ACC112 (cell line): ENCODE data around the gene RASAL1.

ENCODE experiments used
- H2AFZ ChIP-seq: fragments of 200-600 bp; sonication (generic); one replicate; pipeline ENCODE4 v1.6.0; 2017; ENCODE audit warnings: antibody characterized with exemption, low read length; ENCODE audit not compliant: unreplicated experiment
- H3K27ac ChIP-seq: fragments of 200-600 bp; sonication (generic); 2 replicates; pipeline ENCODE4 v1.5.1; 2014; ENCODE audit warnings: low read depth, mild to moderate bottlenecking, antibody characterized with exemption, low read length, moderate library complexity
- H3K27me3 ChIP-seq: fragments of 200-600 bp; sonication (generic); 2 replicates; pipeline ENCODE4 v1.6.1; 2014; ENCODE audit warnings: mild to moderate bottlenecking, antibody characterized with exemption, low read length, moderate library complexity, mixed read lengths; ENCODE audit not compliant: insufficient read depth
- H3K36me3 ChIP-seq: fragments of 200-600 bp; sonication (generic); 2 replicates; pipeline ENCODE4 v1.6.1; 2016; ENCODE audit warnings: mild to moderate bottlenecking, antibody characterized with exemption, low read length, moderate library complexity, mixed read lengths; ENCODE audit not compliant: insufficient read depth
- H3K4me1 ChIP-seq: fragments of 200-600 bp; sonication (generic); one replicate; pipeline ENCODE4 v1.6.1; 2016; ENCODE audit warnings: low read length, mixed read lengths; ENCODE audit not compliant: insufficient read depth, unreplicated experiment, control insufficient read depth
- H3K4me3 ChIP-seq: fragments of 200-600 bp; sonication (generic); 2 replicates; pipeline ENCODE4 v1.5.1; 2014; ENCODE audit warnings: mild to moderate bottlenecking, low read depth, low read length
- H3K79me2 ChIP-seq: fragments of 200-600 bp; sonication (generic); one replicate; pipeline ENCODE4 v1.6.0; 2016; ENCODE audit warnings: low read length; ENCODE audit not compliant: control insufficient read depth, unreplicated experiment, insufficient read depth

The RASAL1 gene

DNA sequence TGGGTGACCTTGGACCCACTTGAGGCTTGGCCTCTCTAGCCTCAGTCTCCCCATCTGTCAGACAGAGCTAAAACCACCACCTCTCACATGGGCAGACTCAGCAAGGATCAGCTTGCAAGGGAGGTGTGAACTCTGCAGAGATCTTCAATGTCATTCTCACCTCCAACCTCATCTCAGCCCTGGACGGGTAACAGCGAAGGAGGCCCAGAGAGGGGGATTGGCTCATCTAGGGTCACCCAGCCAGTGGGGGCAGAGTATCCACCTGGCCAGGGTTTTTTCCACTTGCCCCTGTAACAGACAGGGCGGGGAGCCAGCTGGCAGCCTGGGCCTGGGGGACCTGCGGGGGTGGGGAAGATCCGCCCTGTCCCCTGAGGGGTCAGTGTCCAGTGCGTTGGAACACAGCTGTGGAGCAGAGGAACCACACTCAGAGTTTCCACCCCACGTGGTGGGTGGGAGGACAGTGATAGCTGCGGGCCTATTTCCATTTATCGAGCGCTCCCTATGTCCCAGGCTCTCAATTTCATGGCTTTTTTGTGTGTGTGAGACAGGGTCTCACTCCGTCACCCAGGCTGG is 51.6 kb downstream of the RASAL1 start:
- Histone ChIP-seq H3K79me2 (no peaks in the 10 kb centered on the region), H3K27ac (no peak overlapping the region), H3K4me1 (no peaks in the 10 kb centered on the region)

DNA sequence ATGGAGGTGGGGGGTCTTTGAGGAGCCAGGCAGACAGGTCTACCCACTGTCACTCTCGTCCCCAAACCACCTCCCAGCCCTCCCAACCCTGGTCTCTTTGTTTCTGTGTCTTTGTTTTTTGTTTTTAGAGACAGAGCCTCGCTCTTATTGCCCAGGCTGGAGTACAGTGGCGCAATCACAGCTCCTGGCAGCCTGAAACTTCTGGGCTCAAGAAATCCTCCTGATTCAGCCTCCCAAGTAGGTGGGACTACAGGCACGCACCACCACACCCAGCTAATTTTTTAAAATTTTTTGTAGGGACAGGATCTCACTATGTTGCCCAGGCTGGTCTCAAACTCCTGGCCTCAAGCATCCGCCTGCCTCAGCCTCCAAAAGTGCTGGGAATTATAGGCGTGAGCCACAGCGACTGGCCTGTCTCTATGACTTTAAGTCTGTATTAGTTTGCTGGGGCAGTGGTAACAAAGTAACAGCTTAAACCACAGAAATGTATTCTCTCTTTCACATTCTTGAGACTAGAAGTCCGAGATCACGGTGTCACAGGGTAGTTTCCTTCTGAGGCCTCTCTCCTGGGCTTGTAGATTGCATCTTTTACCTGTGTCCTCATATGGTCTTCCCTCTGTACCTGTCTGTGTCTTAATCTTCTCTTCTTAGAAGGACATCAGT is 52.9 kb downstream of the RASAL1 start:
- no peak overlapping the region for H3K27ac ChIP-seq
- no peaks in the 10 kb centered on the region for H3K4me1 ChIP-seq
- H2AFZ ChIP-seq, result no peak overlapping the region
- no peaks in the 10 kb centered on the region for H3K27me3 ChIP-seq
- H3K36me3 ChIP-seq, result no peaks in the 10 kb centered on the region
- no peak overlapping the region for H3K4me3 ChIP-seq
- no peaks in the 10 kb centered on the region for H3K79me2 ChIP-seq

More for the DNA sequence above, 51.6 kb downstream of the RASAL1 start:
- H2AFZ ChIP-seq, result no peak overlapping the region
- no peak overlapping the region for H3K4me3 ChIP-seq
- H3K27me3 ChIP-seq, result no peaks in the 10 kb centered on the region
- no peaks in the 10 kb centered on the region for H3K36me3 ChIP-seq

DNA sequence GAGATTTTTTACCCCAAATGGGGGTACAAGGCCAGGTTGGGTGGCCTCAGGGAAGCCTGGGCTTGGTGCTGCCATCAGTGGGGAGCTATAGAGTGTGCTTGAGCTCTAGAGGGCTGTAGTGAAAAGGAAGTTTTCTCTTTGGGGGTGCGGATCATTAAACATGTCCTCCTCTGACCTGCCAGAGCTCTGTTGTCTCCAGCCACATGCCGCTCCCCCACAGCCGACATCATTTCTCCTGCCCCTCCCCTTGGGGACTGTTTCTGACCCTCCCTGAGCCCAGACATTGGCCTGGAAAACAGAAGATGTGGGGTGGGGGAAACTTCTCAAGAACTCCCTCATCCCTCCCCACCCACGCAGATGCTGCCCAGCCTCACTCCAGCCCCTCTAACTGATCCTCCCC is 53.7 kb downstream of the RASAL1 start:
- no peaks in the 10 kb centered on the region for H3K36me3 ChIP-seq
- H2AFZ ChIP-seq, result no peak overlapping the region
- H3K4me1 ChIP-seq, result no peaks in the 10 kb centered on the region
- H3K27ac ChIP-seq, result no peak overlapping the region
- H3K79me2 ChIP-seq, result no peaks in the 10 kb centered on the region
- no peaks in the 10 kb centered on the region for H3K27me3 ChIP-seq
- no peak overlapping the region for H3K4me3 ChIP-seq

DNA sequence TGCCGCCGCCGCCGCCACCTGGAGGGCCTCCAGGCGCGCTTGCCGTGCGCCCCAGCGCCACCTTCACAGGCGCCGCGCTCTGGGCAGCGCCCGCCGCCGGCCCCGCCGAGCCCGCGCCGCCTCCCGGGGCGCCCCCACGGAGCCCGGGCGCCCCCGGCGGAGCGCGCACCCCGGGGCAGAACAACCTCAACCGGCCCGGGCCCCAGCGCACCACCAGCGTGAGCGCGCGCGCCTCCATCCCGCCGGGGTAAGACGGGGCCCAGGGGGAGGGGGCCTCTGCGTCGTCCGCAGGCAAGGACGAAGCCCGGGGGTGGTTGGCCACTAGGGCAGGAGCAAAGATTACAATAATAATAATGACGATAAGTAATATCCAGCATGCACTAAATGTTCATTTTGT is 57.7 kb downstream of the RASAL1 start:
- H3K4me1 ChIP-seq, result no peaks in the 10 kb centered on the region
- H3K4me3 ChIP-seq, result no peak overlapping the region
- no peaks in the 10 kb centered on the region for H3K79me2 ChIP-seq
- H3K27me3 ChIP-seq, result peaks cover 7% of the 10 kb centered on the region; the same call in 1 of the 2 replicates
- no peak overlapping the region for H2AFZ ChIP-seq
- no peaks in the 10 kb centered on the region for H3K36me3 ChIP-seq
- H3K27ac ChIP-seq, result no peak overlapping the region

DNA sequence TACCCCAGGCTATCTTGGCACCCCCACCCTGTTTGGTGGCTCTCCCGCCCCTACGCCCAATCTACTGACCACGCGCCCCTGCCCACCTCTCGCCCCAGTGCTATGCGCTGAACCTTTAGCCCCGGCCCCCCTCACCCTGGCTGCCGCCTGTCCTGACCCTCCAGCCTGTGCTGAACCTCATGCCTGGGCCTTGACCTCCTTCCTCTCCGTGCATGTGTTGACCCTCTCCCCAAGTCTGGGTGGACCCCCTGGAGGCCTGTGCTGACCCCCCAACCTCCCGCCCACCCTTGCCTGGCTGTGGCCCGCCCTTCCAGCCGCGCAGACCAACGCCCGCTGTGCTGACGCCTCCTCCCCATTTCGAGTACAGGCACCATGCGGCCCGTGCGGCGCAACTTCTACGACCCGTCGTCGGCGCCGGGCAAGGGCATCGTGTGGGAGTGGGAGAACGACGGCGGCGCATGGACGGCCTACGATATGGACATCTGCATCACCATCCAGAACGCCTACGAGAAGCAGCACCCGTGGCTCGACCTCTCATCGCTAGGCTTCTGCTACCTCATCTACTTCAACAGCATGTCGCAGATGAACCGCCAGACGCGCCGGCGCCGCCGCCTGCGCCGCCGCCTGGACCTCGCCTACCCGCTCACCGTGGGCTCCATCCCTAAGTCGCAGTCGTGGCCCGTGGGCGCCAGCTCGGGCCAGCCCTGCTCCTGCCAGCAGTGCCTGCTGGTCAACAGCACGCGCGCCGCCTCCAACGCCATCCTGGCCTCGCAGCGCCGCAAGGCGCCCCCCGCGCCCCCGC is 58.3 kb downstream of the RASAL1 start:
- H3K36me3 ChIP-seq, result no peaks in the 10 kb centered on the region
- peaks cover 7% of the 10 kb centered on the region; the same call in 1 of the 2 replicates for H3K27me3 ChIP-seq
- H2AFZ ChIP-seq, result no peak overlapping the region
- H3K27ac ChIP-seq, result no peak overlapping the region
- H3K4me3 ChIP-seq, result no peak overlapping the region
- H3K79me2 ChIP-seq, result no peaks in the 10 kb centered on the region
- no peaks in the 10 kb centered on the region for H3K4me1 ChIP-seq

DNA sequence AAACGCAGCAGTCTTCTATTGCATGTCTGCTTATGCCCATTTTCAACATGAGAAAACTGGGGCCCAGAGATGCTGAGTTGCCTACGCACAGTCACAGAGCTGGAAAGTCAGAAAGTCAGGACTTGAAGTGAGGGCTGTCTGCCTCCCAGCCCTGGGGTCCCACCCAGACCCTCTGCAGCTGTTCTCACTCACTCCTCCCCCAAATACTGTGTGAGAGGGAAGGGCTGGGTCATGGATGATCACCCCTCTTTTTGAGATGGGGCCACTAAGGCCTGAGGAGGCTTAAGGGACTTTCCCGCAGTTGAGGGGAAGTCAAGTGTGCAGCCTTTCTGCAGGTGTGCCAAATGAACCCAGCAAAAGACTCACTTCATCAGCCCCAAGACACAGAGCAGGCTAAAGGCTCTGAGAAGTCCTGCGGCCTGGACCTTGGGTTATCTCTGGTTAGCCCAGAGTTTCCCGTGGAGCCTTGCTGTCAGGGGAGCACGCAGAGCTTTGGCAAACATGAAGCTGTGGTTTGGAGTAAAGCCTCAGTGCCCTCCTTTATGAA is 60.4 kb downstream of the RASAL1 start:
- peaks cover 6% of the 10 kb centered on the region for H3K4me1 ChIP-seq

DNA sequence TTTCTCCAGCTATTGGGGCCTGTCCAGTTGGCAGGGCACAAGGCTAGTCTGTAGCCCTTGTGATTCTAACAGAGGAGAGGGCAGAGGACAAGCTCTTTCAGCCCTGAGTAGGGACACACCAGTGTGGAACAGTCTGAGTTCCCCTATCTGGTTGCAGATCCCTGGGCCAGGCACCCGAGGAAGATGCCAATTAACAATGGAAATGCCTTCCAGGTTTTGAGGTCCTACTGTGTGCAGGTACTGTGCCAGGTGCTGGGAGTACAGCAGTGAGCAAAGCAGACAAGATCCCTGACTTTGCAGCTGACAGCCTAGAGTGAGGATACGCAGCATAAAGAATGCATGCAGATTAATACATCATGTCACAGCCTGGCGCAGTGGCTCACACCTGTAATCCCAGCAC is 62.0 kb downstream of the RASAL1 start:
- no peaks in the 10 kb centered on the region for H3K36me3 ChIP-seq
- no peaks in the 10 kb centered on the region for H3K79me2 ChIP-seq
- H2AFZ ChIP-seq, result no peak overlapping the region
- no peak overlapping the region for H3K4me3 ChIP-seq
- peaks cover 6% of the 10 kb centered on the region for H3K4me1 ChIP-seq
- H3K27ac ChIP-seq, result no peak overlapping the region
- peaks cover 10% of the 10 kb centered on the region; the same call in 1 of the 2 replicates for H3K27me3 ChIP-seq

More for the DNA sequence above, 60.4 kb downstream of the RASAL1 start:
- no peak overlapping the region for H3K27ac ChIP-seq
- H3K79me2 ChIP-seq, result no peaks in the 10 kb centered on the region
- no peak overlapping the region for H2AFZ ChIP-seq
- H3K36me3 ChIP-seq, result no peaks in the 10 kb centered on the region
- H3K4me3 ChIP-seq, result no peak overlapping the region
- peaks cover 7% of the 10 kb centered on the region; the same call in 1 of the 2 replicates for H3K27me3 ChIP-seq

DNA sequence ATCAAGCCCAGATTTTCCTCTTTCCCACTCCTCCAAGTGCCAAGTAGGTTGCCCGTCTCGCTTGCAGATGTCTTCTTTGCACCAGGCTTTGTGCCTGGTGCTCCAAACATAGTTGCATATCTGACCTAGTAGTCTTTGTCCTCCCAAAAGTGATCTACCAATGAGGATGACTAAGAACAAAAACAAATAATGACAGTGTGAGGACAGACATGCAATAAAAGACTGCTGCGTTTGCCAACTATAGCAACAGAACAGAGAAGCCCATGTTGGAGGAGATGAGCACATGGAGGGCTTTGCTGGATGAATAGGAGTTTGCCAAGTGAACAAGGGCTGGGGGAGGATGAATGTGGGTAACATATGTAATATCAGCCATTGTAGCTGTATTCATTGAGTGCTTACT is 63.4 kb downstream of the RASAL1 start:
- Histone ChIP-seq H2AFZ (no peak overlapping the region), H3K79me2 (no peaks in the 10 kb centered on the region), H3K36me3 (no peaks in the 10 kb centered on the region), H3K4me3 (no peak overlapping the region), H3K4me1 (peaks cover 6% of the 10 kb centered on the region), H3K27ac (no peak overlapping the region), H3K27me3 (peaks cover 18% of the 10 kb centered on the region; the same call in 1 of the 2 replicates)

DNA sequence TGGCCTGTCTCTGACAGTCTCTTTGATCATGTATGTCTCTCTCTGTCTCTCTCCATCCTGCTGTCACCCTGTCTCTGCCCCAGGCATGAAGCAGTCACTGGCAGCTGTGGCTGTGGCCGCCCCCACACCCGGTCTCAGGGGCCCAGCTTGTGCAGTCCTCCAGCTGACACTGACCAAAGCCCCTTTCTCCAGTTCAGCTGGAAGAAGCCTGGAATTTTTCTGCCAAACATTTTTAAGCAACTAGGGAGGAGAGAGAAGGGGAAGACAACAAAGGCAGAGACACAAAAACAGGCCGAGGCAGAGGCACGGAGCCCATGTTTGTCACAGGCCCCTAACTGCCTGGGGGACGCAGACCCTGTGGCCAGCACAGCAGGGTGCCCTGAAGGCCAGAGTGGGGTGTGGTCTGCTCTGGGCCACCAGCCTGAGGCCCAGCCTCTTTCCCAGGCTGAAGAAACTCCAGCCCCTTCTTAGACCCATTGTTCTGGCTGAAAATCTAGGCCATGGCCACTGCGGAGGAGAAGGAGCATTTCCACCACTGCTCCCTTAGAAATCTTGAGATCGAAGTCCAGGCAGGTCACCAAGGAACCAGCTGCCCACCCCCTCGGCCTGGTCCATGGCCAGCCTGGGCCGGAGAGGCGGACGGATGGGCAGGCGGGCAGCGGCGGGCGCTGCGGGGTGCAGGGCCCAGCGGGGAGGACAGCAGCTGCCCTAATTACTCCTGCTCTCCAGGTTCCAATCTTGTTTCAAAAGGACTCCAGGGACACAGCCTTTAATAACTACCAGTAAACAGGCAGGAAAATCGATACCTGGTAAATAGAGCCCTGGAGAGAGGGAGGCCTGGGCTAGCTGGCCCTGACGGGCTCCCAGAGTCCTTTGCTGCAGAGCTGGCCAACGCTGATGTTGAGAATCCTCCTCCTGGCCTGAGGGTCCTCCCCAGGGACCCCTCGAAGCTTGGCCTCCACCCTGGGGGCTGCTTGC is 64.1 kb downstream of the RASAL1 start:
- H3K4me1 ChIP-seq, result peaks cover 6% of the 10 kb centered on the region
- no peak overlapping the region for H2AFZ ChIP-seq

More for the DNA sequence above, 64.1 kb downstream of the RASAL1 start:
- Histone ChIP-seq H3K27ac (no peak overlapping the region), H3K4me3 (no peak overlapping the region), H3K27me3 (peaks cover 20% of the 10 kb centered on the region; the same call in 1 of the 2 replicates), H3K36me3 (no peaks in the 10 kb centered on the region), H3K79me2 (no peaks in the 10 kb centered on the region)
